Suprapubic skin (tissue), 4 donors: ENCODE results near the gene USP32.
"Not testable (repeated sequence)": the region's sequence is repeated elsewhere in the genome, so short reads cannot be mapped to it uniquely, and the experiment has no call there.

Experiments
- CTCF ChIP-seq, 2 donors: fragments of 200-600 bp in 1 of 2; fragments of 450-650 bp in 1 of 2; sonication (generic) in 1 of 2; IDR thresholded peaks; one replicate each; pipeline ENCODE4 v1.5.1; 2016 to 2019; ENCODE audit warnings: antibody characterized with exemption in 2 of 2, mild to moderate bottlenecking in 1 of 2, moderate library complexity in 1 of 2
- POLR2A ChIP-seq, 2 donors: fragments of 450-650 bp; IDR thresholded peaks; one replicate each; pipeline ENCODE4 v1.6.1; 2017; ENCODE audit warnings: antibody characterized with exemption in 2 of 2, mild to moderate bottlenecking in 2 of 2, moderate library complexity in 2 of 2
- POLR2AphosphoS5 ChIP-seq, 3 donors: sonication (generic); formaldehyde crosslinking; IDR thresholded peaks; one replicate each; pipeline ENCODE4 v1.6.1; 2017; ENCODE audit warnings: antibody characterized with exemption in 3 of 3

- not testable (repeated sequence) for TF ChIP-seq CTCF, POLR2A, POLR2AphosphoS5 (IDR thresholded peaks at IDR 0.05)
These were observed 197.8 kb downstream of the USP32 start for GRCh38 chr17:60194141-60194540.
